ENCODE results near the gene CDC7.

DNA sequence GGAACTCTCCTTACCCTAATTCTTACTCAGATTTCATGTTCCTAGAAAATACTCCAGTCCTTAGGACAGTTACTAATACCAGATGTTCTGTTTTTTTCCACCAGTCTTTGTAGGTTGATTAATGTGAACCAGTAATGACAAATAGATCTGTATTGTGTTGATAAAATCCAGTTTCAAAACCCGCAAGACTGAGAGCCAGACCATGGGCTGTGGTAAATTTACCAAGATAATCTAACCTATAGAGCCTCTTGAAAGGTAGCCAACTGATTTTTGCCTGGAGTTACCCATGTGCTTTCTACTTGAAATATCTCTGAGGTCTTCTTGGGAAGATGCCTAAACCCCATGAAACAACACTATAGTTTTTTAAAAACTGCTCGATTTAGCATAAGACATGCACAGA is 46.5 kb upstream of the CDC7 start:
- TF ChIP-seq MXI1 (conservative IDR thresholded peaks at IDR 0.05; ENCODE audit: poor library complexity, severe bottlenecking) (no peak), POLR2AphosphoS5 (IDR thresholded peaks at IDR 0.05) (no peak), EZH2 (IDR thresholded peaks at IDR 0.05; ENCODE audit: borderline replicate concordance, insufficient read depth, low read length, poor library complexity, severe bottlenecking) (no peak)
- TF ChIP-seq, protein P1, sequence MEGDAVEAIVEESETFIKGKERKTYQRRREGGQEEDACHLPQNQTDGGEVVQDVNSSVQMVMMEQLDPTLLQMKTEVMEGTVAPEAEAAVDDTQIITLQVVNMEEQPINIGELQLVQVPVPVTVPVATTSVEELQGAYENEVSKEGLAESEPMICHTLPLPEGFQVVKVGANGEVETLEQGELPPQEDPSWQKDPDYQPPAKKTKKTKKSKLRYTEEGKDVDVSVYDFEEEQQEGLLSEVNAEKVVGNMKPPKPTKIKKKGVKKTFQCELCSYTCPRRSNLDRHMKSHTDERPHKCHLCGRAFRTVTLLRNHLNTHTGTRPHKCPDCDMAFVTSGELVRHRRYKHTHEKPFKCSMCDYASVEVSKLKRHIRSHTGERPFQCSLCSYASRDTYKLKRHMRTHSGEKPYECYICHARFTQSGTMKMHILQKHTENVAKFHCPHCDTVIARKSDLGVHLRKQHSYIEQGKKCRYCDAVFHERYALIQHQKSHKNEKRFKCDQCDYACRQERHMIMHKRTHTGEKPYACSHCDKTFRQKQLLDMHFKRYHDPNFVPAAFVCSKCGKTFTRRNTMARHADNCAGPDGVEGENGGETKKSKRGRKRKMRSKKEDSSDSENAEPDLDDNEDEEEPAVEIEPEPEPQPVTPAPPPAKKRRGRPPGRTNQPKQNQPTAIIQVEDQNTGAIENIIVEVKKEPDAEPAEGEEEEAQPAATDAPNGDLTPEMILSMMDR (IDR thresholded peaks at IDR 0.05; ENCODE audit: poor library complexity, severe bottlenecking) = no peak

Measured in neural cell (in vitro differentiated cells).